ENCODE measurements around the gene CCDC138.
A peak's percentile ranks its signal among the peaks of the same experiment; 100 is the strongest.

The CCDC138 gene

GRCh38 chr2:108918156-108918874 is 131.7 kb downstream of the CCDC138 start:
- Mint-ChIP-seq H3K27ac (no peak overlapping the region), H3K4me1 (peaks cover 55% of the 10 kb centered on the region), H3K4me3 (no peak overlapping the region), H3K36me3 (ENCODE audit: low read depth) (no peaks in the 10 kb centered on the region), H3K9me3 (no peaks in the 10 kb centered on the region), H3K27me3 (ENCODE audit: low read depth, poor library complexity) (no peaks in the 10 kb centered on the region)
- TF ChIP-seq CTCF (IDR thresholded peaks at IDR 0.05) = no peak
- no peak for DNase-seq

GRCh38 chr2:108918941-108919341 is 132.4 kb downstream of the CCDC138 start:
- DNase-seq = no peak

GRCh38 chr2:108919571-108920373 is 133.2 kb downstream of the CCDC138 start:
- peaks cover 64% of the 10 kb centered on the region for H3K4me1 Mint-ChIP-seq
- H3K27me3 Mint-ChIP-seq (ENCODE audit: low read depth, poor library complexity) = no peaks in the 10 kb centered on the region
- no peaks in the 10 kb centered on the region for H3K36me3 Mint-ChIP-seq (ENCODE audit: low read depth)
- DNase-seq = no peak
- no peak for TF ChIP-seq CTCF (IDR thresholded peaks at IDR 0.05)
- no peak overlapping the region for H3K4me3 Mint-ChIP-seq
- no peaks in the 10 kb centered on the region for H3K9me3 Mint-ChIP-seq
- no peak overlapping the region for H3K27ac Mint-ChIP-seq

More at GRCh38 chr2:108918941-108919341, 132.4 kb downstream of the CCDC138 start:
- H3K27ac Mint-ChIP-seq = no peak overlapping the region
- TF ChIP-seq CTCF (IDR thresholded peaks at IDR 0.05) = no peak
- no peaks in the 10 kb centered on the region for H3K9me3 Mint-ChIP-seq
- H3K4me1 Mint-ChIP-seq = peaks cover 56% of the 10 kb centered on the region
- H3K27me3 Mint-ChIP-seq (ENCODE audit: low read depth, poor library complexity) = no peaks in the 10 kb centered on the region
- H3K4me3 Mint-ChIP-seq = no peak overlapping the region
- no peaks in the 10 kb centered on the region for H3K36me3 Mint-ChIP-seq (ENCODE audit: low read depth)

- H3K9me3 Mint-ChIP-seq = no peaks in the 10 kb centered on the region
- no peak for TF ChIP-seq CTCF (IDR thresholded peaks at IDR 0.05)
- H3K27ac Mint-ChIP-seq = peak overlapping the region; percentile 81
- no peak for DNase-seq
- no peaks in the 10 kb centered on the region for H3K27me3 Mint-ChIP-seq (ENCODE audit: low read depth, poor library complexity)
- H3K4me1 Mint-ChIP-seq = peaks cover 70% of the 10 kb centered on the region
- no peak overlapping the region for H3K4me3 Mint-ChIP-seq
- no peaks in the 10 kb centered on the region for H3K36me3 Mint-ChIP-seq (ENCODE audit: low read depth)
Measured at GRCh38 chr2:108920686-108921085, 134.1 kb downstream of the CCDC138 start.

- no peak for DNase-seq
- Mint-ChIP-seq H3K27me3 (ENCODE audit: low read depth, poor library complexity) (no peaks in the 10 kb centered on the region), H3K27ac (no peak overlapping the region), H3K4me3 (no peak overlapping the region), H3K4me1 (peaks cover 75% of the 10 kb centered on the region), H3K9me3 (no peaks in the 10 kb centered on the region), H3K36me3 (ENCODE audit: low read depth) (no peaks in the 10 kb centered on the region)
- TF ChIP-seq CTCF (IDR thresholded peaks at IDR 0.05) = no peak
Measured at GRCh38 chr2:108921096-108922030, 134.8 kb downstream of the CCDC138 start.
